CD4-positive, alpha-beta T cell treated with Interleukin-12 subunit alpha and Interleukin-12 subunit beta, for 1 hour (primary cell): ENCODE data around the gene C1orf56.
"Not testable (repeated sequence)": the region's sequence is repeated elsewhere in the genome, so short reads cannot be mapped to it uniquely, and the experiment has no call there.

Source experiments
- DNase-seq: peaks from one replicate; pipeline ENCODE4 v3.0.0-alpha.2; 2020

C1orf56 gene

DNA sequence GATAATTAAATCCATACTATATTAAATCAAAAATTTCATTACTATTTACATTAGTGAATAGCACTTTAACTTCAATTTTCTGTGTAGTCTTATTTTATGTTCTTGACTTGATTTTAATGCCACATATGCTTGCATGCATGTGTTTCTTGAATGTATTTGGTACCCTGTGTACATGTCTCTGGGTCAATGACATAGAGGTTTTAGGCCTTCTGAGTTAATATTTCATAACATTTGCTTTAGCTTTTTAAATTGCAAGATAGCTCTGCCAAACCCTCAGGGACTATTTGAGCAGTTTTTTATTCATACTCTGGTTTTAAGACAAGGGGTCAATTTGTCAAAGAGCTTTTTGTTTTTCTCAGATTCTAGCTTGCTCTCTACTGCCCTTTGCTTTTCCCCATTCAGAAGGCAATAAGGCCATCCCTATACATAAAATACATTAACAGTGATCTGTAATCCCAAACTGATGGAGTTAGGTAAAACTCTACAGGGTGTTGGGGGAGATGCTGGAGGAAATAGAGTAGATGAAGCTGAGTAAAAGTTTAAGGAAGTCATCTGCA, 17.6 kb downstream of the C1orf56 start:
- no peak for DNase-seq

DNA sequence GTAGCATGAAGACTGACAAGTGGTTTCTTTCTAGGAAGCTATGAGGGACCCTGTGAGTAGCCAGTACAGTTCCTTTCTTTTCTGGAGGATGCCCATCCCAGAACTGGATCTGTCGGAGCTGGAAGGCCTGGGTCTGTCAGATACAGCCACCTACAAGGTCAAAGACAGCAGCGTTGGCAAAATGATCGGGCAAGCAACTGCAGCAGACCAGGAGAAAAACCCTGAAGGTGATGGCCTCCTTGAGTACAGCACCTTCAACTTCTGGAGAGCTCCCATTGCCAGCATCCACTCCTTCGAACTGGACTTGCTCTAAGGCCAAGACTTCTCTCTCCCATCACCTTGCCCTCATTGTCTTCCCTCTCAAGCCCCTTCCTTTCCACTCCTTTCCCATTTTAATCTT, 19.6 kb downstream of the C1orf56 start:
- DNase-seq: no peak

DNA sequence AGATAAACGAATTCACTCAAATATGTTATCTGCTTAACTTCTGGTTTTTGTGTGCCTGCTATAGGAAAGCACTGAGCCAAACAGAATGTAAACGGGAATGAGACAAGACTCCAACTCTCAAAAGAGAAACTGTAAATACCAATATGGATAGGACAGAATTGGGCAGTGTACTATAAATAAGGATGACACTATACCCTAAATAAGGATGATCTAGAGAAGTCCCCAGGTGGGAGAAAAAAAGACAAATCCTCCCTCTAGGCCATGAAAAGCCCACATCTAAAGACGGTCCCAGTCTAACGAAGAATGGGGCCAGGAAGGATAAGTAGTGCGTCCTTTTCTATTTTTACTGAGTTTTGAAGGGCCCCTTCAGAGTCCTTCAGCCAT, 21.5 kb downstream of the C1orf56 start:
- DNase-seq: no peak

DNA sequence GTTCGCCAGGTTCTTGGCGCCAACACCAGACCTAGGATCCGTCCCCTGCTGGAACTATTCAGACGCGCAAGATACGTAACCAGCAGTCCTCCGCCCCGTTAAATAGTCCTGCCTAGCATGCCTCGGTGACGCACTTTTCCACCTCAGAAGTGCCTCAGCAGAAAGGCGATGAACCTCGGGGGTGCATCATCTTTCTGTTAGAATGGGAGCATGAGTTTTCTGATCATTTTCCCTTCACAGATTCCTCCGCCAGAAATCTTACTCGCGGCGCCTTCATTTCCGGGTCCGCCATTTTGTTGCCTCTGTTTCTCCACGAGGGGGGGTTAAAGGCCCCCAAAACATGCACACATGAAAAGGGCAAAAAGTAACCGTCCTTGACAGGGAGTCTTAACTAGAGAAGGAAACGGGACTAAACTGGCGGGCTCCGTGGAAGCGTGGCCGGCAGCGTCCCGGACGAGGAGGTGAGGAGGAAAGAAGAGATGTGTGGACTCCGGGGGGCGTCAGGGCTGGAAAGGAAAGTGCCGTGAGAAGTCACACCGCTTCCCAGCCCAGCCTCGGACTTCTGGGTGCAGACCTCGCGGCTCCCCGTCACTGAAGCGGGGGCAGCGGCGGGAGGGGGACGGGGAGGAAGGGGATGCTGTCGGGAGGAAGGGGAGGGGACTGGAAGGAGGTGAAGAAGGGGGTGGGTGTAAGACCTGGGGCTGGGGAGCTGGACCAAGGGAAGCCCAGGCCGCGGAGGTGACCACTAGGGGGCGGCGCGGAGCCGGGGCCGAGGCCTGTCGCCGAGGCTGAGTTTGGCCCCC, 23.1 kb downstream of the C1orf56 start, which contains the start of gene GABPB2:
GABPB2 (plus strand) TSS at position 288 of the 803 bp plus-strand sequence. CDS start 17,429 bp downstream, outside the sequence.
- DNase-seq: peak; percentile 89

DNA sequence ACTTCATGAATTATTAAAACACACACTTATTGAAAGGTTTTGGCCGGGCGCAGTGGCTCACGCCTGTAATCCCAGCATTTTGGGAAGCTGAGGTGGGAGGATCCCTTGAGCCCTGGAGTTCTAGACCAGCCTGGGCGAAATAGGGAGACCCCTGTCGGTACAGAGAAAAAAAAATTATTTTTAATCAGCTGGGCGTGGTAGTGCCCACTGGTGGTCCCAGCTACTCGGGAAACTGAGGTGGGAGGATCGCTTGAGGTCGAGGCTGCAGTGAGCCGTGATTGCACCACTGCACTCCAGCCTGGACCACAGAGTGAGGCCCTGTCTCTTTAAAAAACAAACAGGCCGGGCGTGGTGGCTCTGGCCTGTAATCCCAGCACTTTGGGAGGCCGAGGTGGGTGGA, 24.7 kb downstream of the C1orf56 start:
- no peak for DNase-seq

DNA sequence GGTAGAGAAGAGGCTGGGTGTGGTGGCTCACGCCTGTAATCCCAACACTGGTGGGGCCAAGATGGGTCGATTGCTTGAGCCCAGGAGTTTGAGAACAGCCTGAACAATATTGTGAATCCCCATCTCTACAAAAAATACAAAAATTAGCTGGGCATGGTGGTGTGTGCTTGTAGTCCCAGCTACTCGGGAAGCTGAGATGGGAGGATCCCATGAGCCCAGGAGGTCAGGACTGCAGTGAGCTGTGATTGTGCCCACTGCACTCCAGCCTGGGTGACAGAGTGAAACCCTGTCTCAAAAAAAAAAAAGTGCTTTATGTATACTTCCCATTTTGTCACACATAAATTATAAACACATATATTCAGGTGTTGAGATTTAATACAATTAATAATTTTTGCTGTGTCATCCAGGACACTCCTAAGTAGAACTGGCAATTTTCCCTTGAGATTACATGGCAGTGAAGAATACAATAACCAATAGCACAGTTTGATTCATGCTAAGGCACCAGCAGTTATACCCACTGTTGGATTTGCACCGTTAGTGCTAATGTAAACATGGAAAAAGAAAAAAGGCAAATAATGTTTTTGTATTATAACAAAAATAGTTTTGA, 38.5 kb downstream of the C1orf56 start:
- DNase-seq: no peak

DNA sequence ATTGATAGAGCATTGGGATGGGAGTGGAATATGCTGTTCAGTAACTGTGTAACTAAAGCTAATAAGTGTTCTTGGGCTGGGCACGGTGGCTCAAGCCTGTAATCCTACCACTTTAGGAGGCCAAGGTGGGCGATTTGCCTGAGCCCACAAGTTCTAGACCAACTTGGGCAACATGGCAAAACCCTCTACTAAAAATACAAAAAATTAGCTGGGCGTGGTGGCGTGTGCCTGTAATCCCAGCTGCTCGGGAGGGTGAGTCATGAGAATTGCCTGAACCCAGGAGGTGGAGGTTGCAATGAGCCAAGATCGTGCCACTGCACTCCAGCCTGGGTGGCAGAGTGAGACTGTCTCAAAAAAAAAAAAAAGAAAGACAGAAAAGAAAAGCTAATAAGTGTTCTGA, 49.9 kb downstream of the C1orf56 start:
- not testable (repeated sequence) for DNase-seq

DNA sequence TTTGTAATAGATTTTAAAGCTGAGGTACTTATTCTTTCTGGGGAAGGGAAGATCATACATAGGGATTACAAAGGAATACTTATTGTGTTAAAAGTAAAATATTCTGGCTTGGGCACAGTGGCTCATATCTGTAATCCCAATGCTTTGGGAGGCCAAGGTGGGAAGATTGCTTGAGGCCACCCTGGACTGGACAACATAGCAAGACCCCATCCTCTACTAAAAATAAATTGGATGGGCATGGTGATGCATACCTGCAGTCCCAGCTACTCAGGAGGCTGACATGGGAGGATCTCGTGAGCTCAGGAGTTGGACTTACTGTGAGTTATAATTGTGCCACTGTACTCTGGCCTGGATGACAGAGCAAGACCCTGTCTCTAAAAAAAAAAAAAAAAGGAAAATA, 50.6 kb downstream of the C1orf56 start:
- no peak for DNase-seq
